Stimulated activated CD8-positive, alpha-beta memory T cell treated with anti-CD3 and anti-CD28 coated beads, Interleukin-12 subunit alpha, Interleukin-12 subunit beta, amount 100 ng/mL, for 1 hour (primary cell): Measurements from ENCODE around the gene STAB2.

Experiments used
- DNase-seq: peaks from one replicate; pipeline ENCODE4 v3.0.0-alpha.2; 2020; ENCODE audit warnings: low read depth

STAB2 gene

DNA sequence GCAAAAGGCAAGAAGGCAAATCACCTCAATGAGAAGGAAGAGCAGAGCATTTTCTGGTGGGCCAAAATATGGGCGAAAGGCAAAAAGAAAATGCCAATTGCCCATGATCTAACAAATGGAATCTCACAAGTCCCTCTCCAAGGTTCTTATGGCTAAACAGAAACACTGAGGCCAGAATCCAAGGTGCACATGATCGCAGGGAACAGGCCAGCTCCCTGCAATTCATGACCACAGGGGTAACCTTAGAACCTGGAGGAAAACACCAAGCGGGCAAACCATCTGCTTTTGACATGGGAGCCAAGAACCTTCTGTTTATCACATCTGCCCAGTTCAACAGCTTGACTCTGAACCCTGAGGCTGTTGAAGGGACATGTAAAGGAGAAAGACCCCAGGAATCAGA is 193.9 kb downstream of the STAB2 start:
- DNase-seq, result no peak

DNA sequence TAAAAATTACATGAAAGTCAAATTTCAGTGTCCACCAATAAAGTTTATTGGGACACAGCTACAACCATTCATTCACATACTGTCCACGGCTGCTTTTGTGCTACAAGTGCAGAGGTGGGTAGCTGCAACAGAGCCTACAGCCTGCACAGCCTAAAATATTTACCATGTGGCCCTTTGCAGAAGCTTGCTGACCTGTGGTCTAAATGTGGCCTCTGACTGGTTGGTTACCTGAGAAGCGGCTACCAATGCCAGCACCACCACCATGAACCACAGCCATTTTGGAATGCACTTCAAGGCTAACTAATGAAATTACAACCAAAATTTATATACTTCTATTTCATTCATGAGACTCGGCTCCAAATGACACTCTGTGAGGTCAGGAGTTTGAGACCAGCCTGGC is 195.3 kb downstream of the STAB2 start:
- no peak for DNase-seq

DNA sequence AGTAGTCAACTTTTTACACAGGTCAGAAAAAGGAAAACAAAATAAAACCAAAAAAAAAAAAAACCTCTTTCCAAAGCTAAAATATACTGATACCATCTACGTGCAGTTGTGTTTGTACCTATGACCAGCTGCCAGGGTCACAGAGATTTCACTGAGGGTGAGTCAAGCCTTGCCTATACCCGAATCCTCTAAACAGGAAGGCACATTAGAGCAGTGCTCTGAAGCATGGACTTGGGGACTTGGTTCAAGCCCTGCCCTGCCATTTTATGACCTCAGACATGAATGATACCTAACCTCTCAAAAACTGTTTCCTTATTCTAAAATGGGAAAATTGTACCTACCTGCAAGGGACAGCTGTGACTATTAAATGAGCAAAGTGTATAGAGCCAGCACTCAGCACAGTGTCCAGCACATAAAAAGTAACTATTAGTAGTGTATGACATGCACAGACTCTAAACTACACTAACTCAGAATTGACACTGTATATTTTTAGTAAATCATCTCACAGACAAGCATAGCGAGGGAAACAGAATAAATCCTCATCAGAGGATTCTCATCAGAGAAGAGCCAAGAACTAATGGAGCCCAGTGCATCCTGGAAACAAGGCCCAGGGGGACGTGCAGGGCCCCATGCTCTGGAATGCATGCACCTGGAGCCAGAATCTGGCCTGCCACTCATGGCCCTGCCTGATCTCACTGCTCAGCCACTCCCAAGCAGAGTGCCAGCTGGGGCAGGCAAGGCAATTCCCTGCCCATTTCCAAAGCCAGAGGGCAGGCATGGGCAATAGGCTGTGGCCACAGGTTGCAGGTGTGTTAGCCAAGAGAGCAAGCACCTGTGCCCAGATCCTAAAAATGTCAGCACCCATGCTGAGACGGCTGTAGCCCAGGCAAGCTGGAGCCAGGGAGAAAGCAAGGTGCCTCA is 196.9 kb downstream of the STAB2 start:
- no peak for DNase-seq

- no peak for DNase-seq
Measured at GRCh38 chr12:103785243-103786031, 198.4 kb downstream of the STAB2 start.

GRCh38 chr12:103786201-103786600 is 199.1 kb downstream of the STAB2 start:
- DNase-seq, result no peak

GRCh38 chr12:103791350-103791920 is 204.4 kb downstream of the STAB2 start:
- no peak for DNase-seq

DNA sequence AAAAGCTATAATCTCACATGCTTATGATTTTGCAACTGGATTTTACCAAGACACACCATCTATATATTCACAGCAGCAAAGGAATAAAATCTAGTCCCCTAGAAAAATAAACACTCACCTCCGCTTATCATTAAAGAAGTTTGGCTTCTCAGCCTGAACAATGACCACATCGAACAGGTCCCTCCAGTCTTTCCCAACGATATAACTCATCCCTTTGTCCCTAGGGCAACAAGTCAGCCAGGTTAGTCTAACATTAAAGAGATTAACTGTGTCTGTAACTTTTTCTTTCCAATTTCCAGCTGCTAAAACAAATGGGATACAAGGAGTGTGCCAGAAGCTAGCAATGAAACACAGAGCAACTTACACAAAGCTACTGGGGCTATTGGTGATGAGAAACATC is 206.0 kb downstream of the STAB2 start:
- no peak for DNase-seq

DNA sequence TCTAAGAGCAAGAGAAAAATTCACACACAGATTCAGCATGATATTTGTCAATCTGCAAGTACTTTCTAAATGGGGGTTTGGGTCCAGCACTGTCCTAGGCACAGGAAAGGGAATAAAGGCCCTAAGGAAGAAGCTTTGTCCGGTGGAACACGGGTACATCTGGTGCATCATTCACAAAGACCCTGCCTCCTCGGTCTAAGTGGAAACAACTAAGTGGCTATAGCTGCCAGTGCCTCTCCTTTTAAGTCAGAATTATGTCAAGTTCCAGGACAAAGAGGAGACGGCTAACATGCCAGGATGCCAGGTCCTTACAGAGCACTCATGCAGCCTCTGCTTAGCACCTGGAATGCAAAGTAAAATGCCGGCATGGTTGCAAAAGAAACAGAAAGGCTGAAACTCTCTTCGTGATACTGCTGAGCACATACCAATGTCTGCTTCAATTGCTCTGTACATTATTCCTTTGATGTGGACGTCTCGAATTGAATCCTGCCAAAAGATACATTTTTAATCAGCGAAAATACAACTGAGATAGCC is 206.5 kb downstream of the STAB2 start:
- no peak for DNase-seq

GRCh38 chr12:103794309-103795213 is 207.5 kb downstream of the STAB2 start:
- DNase-seq, result no peak

DNA sequence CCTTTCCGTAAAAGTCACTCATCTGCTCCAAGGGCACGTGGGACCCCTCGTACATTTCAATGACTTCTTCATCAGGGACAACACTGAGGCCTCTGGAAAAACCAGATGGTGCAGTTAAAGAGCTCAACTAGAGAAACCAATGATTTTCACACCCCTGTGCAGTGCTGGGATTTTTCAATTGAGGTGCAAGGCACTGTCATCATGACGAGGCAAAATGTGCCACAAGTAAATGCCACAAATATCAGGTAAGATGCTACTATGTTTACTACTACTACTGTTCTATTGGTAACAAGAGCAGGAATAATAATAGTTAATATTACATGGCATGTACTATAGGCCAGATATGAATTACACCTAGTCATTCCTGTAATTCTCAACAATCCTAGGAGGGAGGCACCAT is 211.5 kb downstream of the STAB2 start:
- DNase-seq, result no peak

DNA sequence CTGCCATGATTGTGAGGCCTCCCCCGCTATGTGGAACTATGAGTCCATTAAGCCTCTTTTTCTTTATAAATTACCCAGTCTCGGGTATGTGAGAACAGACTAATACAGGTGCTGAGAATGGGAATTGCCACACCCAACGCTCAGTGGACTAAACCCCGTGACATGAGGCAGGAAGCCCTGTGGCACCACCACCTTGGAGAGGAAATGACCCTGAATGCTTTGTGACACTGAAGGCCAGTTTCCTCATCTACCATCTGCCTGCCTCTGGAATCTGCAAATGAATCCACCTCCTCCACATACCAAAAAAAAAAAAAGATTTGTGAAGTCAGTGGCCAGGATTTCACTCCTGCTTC is 212.4 kb downstream of the STAB2 start:
- no peak for DNase-seq

GRCh38 chr12:103799857-103800771 is 213.0 kb downstream of the STAB2 start:
- no peak for DNase-seq

- DNase-seq, result no peak
Measured at GRCh38 chr12:103801709-103802585, 214.9 kb downstream of the STAB2 start.

GRCh38 chr12:103802586-103802886 is 215.5 kb downstream of the STAB2 start:
- no peak for DNase-seq

- DNase-seq, result no peak
Measured at GRCh38 chr12:103803847-103804246, 216.8 kb downstream of the STAB2 start.

DNA sequence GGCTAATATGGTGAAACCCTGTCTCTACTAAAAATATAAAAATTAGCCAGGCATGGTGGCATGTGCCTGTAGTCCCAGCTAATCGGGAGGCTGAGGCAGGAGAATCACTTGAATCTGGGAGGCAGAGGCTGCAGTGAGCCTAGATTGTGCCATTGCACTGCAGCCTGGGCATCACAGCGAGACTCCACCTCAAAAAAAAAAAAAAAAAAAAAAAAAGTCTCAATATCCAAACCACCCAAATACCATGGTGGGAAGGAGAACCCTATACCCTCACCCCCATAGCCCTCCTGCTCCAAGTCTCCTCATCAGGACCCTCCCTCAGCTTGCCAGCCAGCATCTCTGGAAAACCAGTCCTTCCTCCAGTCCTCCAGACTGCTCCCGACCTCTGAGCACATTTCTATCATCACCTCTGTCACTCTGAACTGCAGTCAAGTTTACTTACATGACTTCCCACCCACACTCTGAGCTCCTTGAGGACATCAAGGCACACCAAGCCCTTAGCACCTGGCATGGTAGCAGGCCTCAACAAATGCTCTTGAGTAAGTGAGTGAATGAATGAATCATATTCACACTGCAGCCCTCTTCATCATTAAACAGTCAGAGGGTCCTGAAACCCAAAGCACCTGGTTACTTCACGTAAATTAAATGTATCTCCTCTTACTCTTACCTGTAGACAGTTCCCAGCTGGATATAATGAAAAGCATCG is 218.7 kb downstream of the STAB2 start:
- no peak for DNase-seq

- no peak for DNase-seq
Measured at GRCh38 chr12:103806803-103807202, 219.7 kb downstream of the STAB2 start.

DNA sequence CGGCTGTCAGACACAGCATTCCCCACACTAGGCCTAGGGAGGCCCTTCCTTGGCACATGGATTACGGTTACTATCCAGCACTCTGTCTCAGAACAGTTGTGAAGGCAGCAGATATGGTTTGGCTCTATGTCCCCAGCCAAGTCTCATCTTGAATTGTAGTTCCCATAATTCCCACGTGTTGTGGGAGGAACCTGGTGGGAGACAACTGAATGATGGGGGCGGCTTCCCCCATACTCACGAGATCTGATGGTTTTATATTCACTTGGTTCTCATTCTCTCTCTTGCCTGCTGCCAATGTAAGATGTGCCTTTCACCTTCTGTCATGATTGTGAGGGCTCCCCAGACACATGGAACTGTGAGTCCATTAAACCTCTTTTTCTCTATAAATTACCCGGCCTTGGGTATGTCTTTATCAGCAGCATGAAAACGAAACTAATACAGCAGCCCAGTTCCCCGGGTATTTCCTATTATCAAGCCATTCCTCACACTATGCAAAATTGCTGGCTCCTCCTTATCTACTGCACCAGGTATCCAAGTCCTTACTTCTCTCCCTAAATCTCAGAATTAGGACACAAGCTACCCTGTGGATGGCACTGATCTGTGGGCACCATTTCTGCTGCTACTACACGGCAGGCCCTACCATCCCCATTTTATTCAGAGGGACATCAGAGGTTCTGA is 220.6 kb downstream of the STAB2 start:
- DNase-seq, result no peak
